Aorta (tissue), 5 donors: ENCODE data around the gene SCARB1. TPM values are rescaled to one million over a fixed set of nuclear protein-coding genes. Genes with fewer than 3 reads are reported as not detected.

Experiments
- ATAC-seq: fragments of 200-7000 bp; cut with Tn5 transposase; one replicate; pipeline ENCODE4 v1.9.1; 2022; ENCODE audit warnings: moderate library complexity; ENCODE audit not compliant: low FRiP score
- DNase-seq, 2 donors: peaks; one replicate each; pipeline ENCODE4 v3.0.0-alpha.2; 2020
- H3K27ac ChIP-seq, 2 donors: one replicate each; pipeline ENCODE4 v1.5.1; 2013; ENCODE audit warnings: low read length in 2 of 2, mild to moderate bottlenecking in 2 of 2, moderate library complexity in 2 of 2, control low read depth in 1 of 2, inconsistent platforms in 1 of 2, low read depth in 1 of 2
- H3K27me3 ChIP-seq, 2 donors: one replicate each; pipeline ENCODE4 v1.6.1; 2013; ENCODE audit warnings: control low read depth in 1 of 2, low read length in 1 of 2, mild to moderate bottlenecking in 1 of 2, moderate library complexity in 1 of 2; ENCODE audit not compliant: insufficient read depth in 2 of 2, control insufficient read depth in 1 of 2
- H3K36me3 ChIP-seq, 2 donors: one replicate each; pipeline ENCODE4 v1.6.1; 2013; ENCODE audit warnings: control low read depth in 1 of 2, low read length in 1 of 2, mild to moderate bottlenecking in 1 of 2; ENCODE audit not compliant: insufficient read depth in 2 of 2, control insufficient read depth in 1 of 2
- H3K4me1 ChIP-seq, 2 donors: one replicate each; pipeline ENCODE4 v1.6.1; 2013; ENCODE audit warnings: low read length in 2 of 2, control low read depth in 1 of 2, mild to moderate bottlenecking in 1 of 2, moderate library complexity in 1 of 2; ENCODE audit not compliant: insufficient read depth in 2 of 2, control insufficient read depth in 1 of 2
- H3K4me3 ChIP-seq, 2 donors: one replicate each; pipeline ENCODE4 v1.5.1; 2013; ENCODE audit warnings: low read length in 2 of 2, control low read depth in 1 of 2, mild to moderate bottlenecking in 1 of 2
- H3K9me3 ChIP-seq: one replicate; pipeline ENCODE4 v1.6.1; 2013; ENCODE audit warnings: mild to moderate bottlenecking, low read length; ENCODE audit not compliant: control insufficient read depth
- WGBS, 2 donors: extraction: QIAGEN DNeasy Blood & Tissue Kit; methylation state at CpG; one replicate each; pipeline ENCODE4 v1.1.7; 2013; 5-methylcytosine and 5-hydroxymethylcytosine counted together
- intact Hi-C, 2 donors: fragments of 100-400 bp; cut with DNase I; formaldehyde crosslinking; loops; one replicate each; pipeline versions ENCODE4 v1.14.2 to v1.15.0; 2022
- polyA plus RNA-seq, 2 donors: library from polyadenylated mRNA; stranded (reverse); fragments of 200-250 nt; gene quantifications; one replicate each; pipeline ENCODE4 v1.2.3, GENCODE V29; 2013
- total RNA-seq, 2 donors: library from RNA; stranded (reverse); fragmentation: NEBNext Ultra II Directional; extraction: Animal tissue kit (Norgen Biotek cat#: 25700); gene quantifications; one replicate each; pipeline ENCODE4 v1.2.1, GENCODE V29; 2021
- donor health status: healthy with polysubstance abuse.
- donor health status: Bipolar disorder and iron deficiency.
- donor health status: DM: no; HTN: no; CAD: no.
- donor health status: DM: no; HTN: no; CAD: no.
- donor health status: DM: yes; HTN: yes; CAD: no.

The SCARB1 gene
- total and polyA plus RNA-seq, 4 donors: 6.6 to 38.5 (median 11.9) TPM

DNA sequence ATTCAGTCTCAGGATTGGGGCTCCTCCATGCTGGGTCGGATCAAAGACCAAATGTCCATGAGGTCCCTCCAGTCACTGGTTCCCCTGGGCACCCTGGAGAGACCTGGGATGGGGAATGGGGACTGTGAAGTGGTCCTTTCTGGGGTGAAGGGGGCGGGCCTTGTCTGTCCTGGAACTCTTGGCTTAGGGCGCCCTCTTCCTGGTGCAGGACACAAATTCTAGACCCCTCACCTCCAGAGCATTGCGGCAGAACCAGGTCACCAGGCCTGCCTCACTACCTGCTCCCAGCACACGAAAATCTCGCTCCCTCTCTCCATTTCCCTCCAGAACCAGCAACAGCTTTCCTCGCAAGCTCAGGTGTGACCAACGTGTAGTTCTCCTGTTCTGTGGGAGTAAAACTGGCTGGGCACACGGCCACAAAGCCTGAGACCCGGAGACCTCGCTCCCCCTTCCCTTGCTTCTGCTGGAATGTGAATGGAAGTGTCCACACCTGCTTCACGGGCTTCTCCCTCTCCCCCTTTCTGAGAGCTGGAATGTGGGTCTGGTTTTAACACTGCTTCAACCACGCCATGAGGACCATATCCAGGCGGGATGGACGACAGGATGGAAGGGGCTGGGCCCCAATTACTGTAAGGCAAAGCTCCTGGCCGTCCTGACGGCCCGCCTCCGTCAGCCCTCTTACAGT, 112.7 kb downstream of the SCARB1 start:
- intact Hi-C loops: no loop called here
- Histone ChIP-seq H3K27ac (no peak overlapping the region), H3K36me3 (no peaks in the 10 kb centered on the region), H3K9me3 (no peaks in the 10 kb centered on the region), H3K27me3 (no peaks in the 10 kb centered on the region), H3K4me3 (no peak overlapping the region), H3K4me1 (no peaks in the 10 kb centered on the region)
- DNase-seq: no peak
- WGBS, 2 donors: 90 to 92% methylated on average over 19 of the region's 19 CpGs
- no peak for ATAC-seq

DNA sequence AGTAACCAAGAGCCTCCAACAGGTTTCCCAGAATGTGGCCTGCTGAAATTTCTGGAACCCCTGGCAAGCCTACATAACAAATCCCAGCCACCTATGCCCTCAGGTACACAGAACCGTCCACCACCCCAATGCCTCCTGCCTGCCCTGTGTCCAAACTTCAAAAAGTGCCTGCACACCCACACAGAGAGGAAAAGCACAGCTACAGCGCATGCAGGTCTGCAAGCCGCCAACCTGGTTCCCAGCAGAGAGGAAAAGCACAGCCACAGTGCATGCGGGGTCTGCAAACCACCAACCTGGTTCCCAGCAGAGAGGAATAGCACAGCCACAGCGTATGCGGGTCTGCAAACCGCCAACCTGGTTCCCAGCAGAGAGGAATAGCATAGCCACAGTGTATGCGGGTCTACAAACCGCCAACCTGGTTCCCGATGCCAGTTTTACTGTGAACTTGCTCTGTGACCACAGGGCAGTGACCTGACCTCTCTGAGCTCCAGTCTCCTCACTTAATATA, 113.5 kb downstream of the SCARB1 start:
- no peak overlapping the region for H3K27ac ChIP-seq

DNA sequence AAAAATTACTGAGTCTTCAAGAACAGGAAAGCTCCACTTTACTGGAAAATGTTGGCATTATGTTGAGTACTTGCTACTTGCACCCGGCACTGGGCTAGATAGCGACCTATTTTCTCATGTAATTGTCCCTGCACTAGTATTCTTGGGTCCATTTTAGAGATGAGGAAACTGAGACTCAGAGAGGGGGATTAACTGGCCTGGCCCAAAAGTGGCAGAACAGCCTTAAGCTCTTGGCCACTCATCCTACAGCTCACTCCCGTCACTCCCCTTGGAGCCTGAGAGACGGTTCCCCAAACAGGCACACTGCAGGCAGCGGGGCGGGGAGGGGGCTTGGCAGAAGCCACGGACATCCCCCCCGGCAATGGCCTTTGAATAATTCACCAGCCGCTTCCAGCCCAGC, 113.9 kb downstream of the SCARB1 start:
- ATAC-seq (no peak), DNase-seq (no peak)
- no peaks in the 10 kb centered on the region for H3K27me3 ChIP-seq
- 93 to 95% methylated on average over 9 of the region's 9 CpGs for WGBS, 2 donors
- no peak overlapping the region for H3K4me3 ChIP-seq
- H3K27ac ChIP-seq: no peak overlapping the region
- H3K4me1 ChIP-seq: no peaks in the 10 kb centered on the region
- no peaks in the 10 kb centered on the region for H3K36me3 ChIP-seq
- H3K9me3 ChIP-seq: no peaks in the 10 kb centered on the region
- intact Hi-C loops: loop anchor here (5.0 kb wide), 2 partner anchors 127 to 182 kb away; partner anchors contain the start of gene NCOR2 (in 2 of the 2)

More for the DNA sequence above, 113.5 kb downstream of the SCARB1 start:
- Histone ChIP-seq H3K4me3 (no peak overlapping the region), H3K27me3 (no peaks in the 10 kb centered on the region), H3K4me1 (no peaks in the 10 kb centered on the region), H3K9me3 (no peaks in the 10 kb centered on the region), H3K36me3 (no peaks in the 10 kb centered on the region)
- intact Hi-C loops: no loop called here
- no peak for DNase-seq
- no peak for ATAC-seq
- WGBS, 2 donors: 91 to 96% methylated on average over 10 of the region's 10 CpGs

DNA sequence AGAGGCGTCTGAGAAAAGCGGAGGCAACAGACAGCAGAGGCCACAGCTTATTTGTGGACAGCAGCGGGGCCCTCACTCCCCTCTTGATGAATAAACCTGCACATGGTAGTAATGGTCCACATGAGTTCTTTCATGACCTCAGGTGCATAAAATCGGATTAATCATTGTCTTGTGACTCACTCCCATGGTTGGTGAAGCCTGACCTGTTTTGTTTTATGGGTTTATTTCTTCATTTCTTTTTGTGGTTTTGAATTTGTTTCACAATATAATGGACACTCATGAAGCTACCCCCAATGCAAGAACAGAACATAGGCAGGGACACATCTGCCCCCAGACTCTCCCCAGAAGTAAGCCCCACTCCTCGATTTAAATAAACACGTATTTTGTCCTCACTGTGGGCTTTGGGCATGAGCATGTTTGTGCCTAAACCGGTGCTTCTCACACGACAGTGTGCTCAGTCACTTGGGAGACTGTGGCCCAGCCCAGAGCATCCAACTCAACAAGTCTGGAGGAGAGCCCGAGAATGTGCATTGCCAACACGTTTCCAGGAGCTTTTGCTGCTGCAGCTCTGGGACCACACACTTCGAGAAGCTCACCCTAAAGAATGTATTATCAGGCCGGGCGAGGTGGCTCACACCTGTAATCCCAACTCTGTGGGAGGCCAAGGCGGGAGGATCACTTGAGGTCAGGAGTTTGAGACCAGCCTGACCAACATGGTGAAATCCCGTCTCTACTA, 116.1 kb downstream of the SCARB1 start:
- Histone ChIP-seq H3K9me3 (no peaks in the 10 kb centered on the region), H3K4me1 (no peaks in the 10 kb centered on the region), H3K36me3 (no peaks in the 10 kb centered on the region), H3K27me3 (no peaks in the 10 kb centered on the region), H3K4me3 (no peak overlapping the region), H3K27ac (no peak overlapping the region)
- ATAC-seq (no peak), DNase-seq (no peak)
- WGBS, 2 donors: 85 to 86% methylated on average over 15 of the region's 15 CpGs
- intact Hi-C loops: loop anchor here (5.0 kb wide), 2 partner anchors 125 to 180 kb away; partner anchors contain the start of gene NCOR2 (in 2 of the 2)

- Histone ChIP-seq H3K9me3 (no peaks in the 10 kb centered on the region), H3K36me3 (no peaks in the 10 kb centered on the region), H3K27ac (peak overlapping the region; percentile 24 to 72), H3K27me3 (no peaks in the 10 kb centered on the region), H3K4me3 (no peak overlapping the region), H3K4me1 (no peaks in the 10 kb centered on the region)
- intact Hi-C loops: loop anchor here (5.0 kb wide), 2 partner anchors 125 to 180 kb away; partner anchors contain the start of gene NCOR2 (in 2 of the 2)
- ATAC-seq (peak; percentile 1), DNase-seq (no peak)
- whole genome bisulfite sequencing, 2 donors: 93 to 94% methylated on average over 10 of the region's 10 CpGs
Observed at GRCh38 chr12:124746649-124747425, 116.8 kb downstream of the SCARB1 start.

GRCh38 chr12:124745891-124746570, 117.6 kb downstream of the SCARB1 start:
- intact Hi-C loops: loop anchor here (5.0 kb wide), 2 partner anchors 124 to 179 kb away; partner anchors contain the start of gene NCOR2 (in 2 of the 2)
- no peaks in the 10 kb centered on the region for H3K27me3 ChIP-seq
- DNase-seq (peak; percentile 96 to 97), ATAC-seq (peak; percentile 95)
- no peak overlapping the region for H3K4me3 ChIP-seq
- no peaks in the 10 kb centered on the region for H3K4me1 ChIP-seq
- WGBS, 2 donors: 5 to 10% methylated on average over 24 to 25 of the region's 25 CpGs
- H3K27ac ChIP-seq: peak overlapping the region; percentile 24 to 72
- H3K9me3 ChIP-seq: no peaks in the 10 kb centered on the region
- no peaks in the 10 kb centered on the region for H3K36me3 ChIP-seq

GRCh38 chr12:124745465-124745890, 118.2 kb downstream of the SCARB1 start:
- Histone ChIP-seq H3K27ac (peak overlapping the region in 1 of 2 donors; percentile 58), H3K9me3 (no peaks in the 10 kb centered on the region), H3K4me1 (no peaks in the 10 kb centered on the region), H3K36me3 (no peaks in the 10 kb centered on the region), H3K4me3 (no peak overlapping the region), H3K27me3 (no peaks in the 10 kb centered on the region)
- no peak for ATAC-seq
- intact Hi-C loops: loop anchor here (5.0 kb wide), 2 partner anchors 123 to 178 kb away; partner anchors contain the start of gene NCOR2 (in 2 of the 2)
- WGBS, 2 donors: 26 to 28% methylated on average over 4 to 5 of the region's 5 CpGs
- DNase-seq: no peak
